D721Med (cell line): Measurements from ENCODE around the gene RPL22.

Experiments
- DNase-seq: peaks from one replicate; pipeline ENCODE4 v3.0.0; 2011; ENCODE audit warnings: low spot score; ENCODE audit not compliant: insufficient read length
- FAIRE-seq: peaks from 2 replicates; lab custom pipeline; 2011; peaks lifted over from hg19 to GRCh38; lab: Jason Lieb, UNC
- TF ChIP-seq, protein P1 (sequence below): IDR thresholded peaks from 2 replicates; pipeline ENCODE4 v1.5.1; 2012; ENCODE audit warnings: mild to moderate bottlenecking, control low read depth; ENCODE audit not compliant: insufficient read depth; ENCODE audit errors: missing control alignments

Gene RPL22

GRCh38 chr1:6144175-6144574 lies 55.2 kb downstream of the RPL22 start:
- TF ChIP-seq, protein P1, sequence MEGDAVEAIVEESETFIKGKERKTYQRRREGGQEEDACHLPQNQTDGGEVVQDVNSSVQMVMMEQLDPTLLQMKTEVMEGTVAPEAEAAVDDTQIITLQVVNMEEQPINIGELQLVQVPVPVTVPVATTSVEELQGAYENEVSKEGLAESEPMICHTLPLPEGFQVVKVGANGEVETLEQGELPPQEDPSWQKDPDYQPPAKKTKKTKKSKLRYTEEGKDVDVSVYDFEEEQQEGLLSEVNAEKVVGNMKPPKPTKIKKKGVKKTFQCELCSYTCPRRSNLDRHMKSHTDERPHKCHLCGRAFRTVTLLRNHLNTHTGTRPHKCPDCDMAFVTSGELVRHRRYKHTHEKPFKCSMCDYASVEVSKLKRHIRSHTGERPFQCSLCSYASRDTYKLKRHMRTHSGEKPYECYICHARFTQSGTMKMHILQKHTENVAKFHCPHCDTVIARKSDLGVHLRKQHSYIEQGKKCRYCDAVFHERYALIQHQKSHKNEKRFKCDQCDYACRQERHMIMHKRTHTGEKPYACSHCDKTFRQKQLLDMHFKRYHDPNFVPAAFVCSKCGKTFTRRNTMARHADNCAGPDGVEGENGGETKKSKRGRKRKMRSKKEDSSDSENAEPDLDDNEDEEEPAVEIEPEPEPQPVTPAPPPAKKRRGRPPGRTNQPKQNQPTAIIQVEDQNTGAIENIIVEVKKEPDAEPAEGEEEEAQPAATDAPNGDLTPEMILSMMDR: no peak
- DNase-seq (no peak), FAIRE-seq (no peak)

DNA sequence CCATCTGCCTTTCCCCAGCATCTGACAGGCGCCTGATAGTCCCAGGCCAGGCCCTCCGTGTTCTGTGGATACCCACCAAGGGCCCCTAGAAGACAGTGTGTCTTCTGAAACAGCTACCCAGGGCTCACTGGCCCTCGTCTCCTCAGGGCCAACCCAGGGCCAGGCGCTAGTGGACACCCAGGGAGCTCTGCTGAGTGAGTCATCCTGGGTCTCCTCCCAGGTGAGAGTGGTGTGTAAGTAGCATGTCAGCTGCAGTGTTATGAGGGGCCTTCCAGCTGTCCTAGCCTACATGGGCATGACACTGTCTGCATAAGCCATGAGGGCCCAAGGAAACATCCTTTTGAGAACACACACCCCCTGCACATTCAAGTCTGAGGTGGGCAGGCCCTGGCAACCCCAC lies 56.0 kb downstream of the RPL22 start:
- FAIRE-seq: no peak
- DNase-seq: no peak
- TF ChIP-seq, protein P1: no peak

GRCh38 chr1:6142734-6143133 lies 56.7 kb downstream of the RPL22 start:
- TF ChIP-seq, protein P1: no peak
- DNase-seq (no peak), FAIRE-seq (no peak)

- DNase-seq: no peak
- FAIRE-seq: no peak
- TF ChIP-seq, protein P1: no peak
Observed at GRCh38 chr1:6142036-6142621, 57.3 kb downstream of the RPL22 start.

- DNase-seq: no peak
- no peak for FAIRE-seq
- TF ChIP-seq, protein P1: no peak
Observed at GRCh38 chr1:6141592-6141991, 57.8 kb downstream of the RPL22 start.

GRCh38 chr1:6140413-6140812 lies 59.0 kb downstream of the RPL22 start:
- DNase-seq (no peak), FAIRE-seq (no peak)
- TF ChIP-seq, protein P1: no peak

DNA sequence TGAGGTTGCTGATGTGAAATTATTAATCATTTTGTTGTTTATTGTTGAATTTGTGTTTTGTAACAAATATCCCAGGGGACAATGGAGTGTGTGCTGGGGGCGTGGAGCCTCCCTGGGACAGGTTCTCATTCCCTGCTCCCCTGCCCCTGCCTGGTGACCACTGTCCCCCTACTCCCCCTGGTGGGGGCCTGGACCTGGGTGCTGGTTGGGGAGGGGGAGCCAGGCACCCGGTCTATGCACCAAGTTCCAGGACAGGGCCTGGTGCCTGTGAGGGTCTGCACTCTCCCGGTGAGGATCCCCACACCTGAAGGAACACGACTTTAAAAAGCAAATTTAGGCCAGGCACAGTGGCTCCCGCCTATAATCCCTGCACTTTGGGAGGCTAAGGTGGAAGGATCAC lies 61.6 kb downstream of the RPL22 start:
- TF ChIP-seq, protein P1: no peak
- DNase-seq: no peak
- FAIRE-seq: no peak
